ENCODE data around the gene C2orf68. TPM values are rescaled to one million over a fixed set of nuclear protein-coding genes. Genes with fewer than 3 reads are reported as not detected.

The C2orf68 gene
- total and polyA plus RNA-seq, 2 of the 13 experiments (the other 11 are each of a cell fraction or from before 2014, with no cell fraction given) = 47.1 to 77.4 TPM

DNA sequence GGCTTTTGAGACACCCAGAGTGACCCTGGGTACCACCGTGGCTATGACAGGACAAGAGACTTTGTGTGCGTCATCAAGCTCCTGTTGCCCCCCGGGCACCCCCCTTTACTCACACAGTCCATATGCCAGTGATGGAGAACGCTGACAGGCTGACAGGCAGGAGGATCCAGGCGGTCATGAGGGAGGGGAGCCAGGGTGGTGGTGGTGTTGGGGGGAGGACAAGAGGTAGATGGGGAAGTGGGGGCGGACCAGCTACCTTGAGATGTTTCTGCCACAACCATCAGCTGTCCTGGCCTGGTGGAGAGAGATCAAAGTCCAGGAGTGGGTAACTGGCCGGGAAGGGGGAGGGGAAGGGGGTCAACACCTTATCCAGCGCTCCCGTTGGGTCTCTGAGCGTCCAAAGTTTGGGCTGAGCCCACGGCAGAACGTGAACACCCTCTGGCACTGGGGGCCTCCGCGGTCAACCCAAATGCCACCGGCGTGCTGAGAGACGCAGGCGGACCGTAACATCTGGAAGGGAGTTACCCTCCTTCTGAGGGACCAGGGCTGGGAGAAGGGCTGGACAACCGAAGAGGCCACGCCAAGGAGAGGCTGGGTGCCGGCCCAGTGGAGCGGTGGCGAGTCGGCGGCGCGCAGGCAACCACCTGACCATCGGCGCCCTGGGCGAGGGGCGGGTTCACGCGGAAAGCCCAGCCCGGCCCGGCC, 9.9 kb downstream of the C2orf68 start (continued):
- TF ChIP-seq ZNF546 (CRISPR knock-in tag; conservative IDR thresholded peaks at IDR 0.05) (no peak), YEATS4 (CRISPR knock-in tag; IDR thresholded peaks at IDR 0.05; ENCODE audit: borderline replicate concordance) (0 out of 2 replicates have a peak, but pooled peaks have one; percentile 6), ZFP36 (IDR thresholded peaks at IDR 0.05; ENCODE audit: borderline replicate concordance, low read depth, low read length, partially characterized antibody) (no peak), NFATC3 (CRISPR knock-in tag; IDR thresholded peaks at IDR 0.05) (no peak), ONECUT2 (CRISPR knock-in tag; IDR thresholded peaks at IDR 0.05) (no peak), ZBTB20 (CRISPR knock-in tag; IDR thresholded peaks at IDR 0.05; ENCODE audit: borderline replicate concordance, low read depth) (peak; percentile 11; the same call in 1 of the 2 replicates), UBTF (CRISPR knock-in tag; IDR thresholded peaks at IDR 0.05) (peak; percentile 6; the same call in 1 of the 2 replicates), SP5 (CRISPR knock-in tag; IDR thresholded peaks at IDR 0.05; ENCODE audit: borderline replicate concordance, low read depth) (no peak), DNMT3B (CRISPR knock-in tag; conservative IDR thresholded peaks at IDR 0.05) (no peak), MAFF (IDR thresholded peaks at IDR 0.05; ENCODE audit: low read depth, low read length) (no peak), CENPBD1 (CRISPR knock-in tag; IDR thresholded peaks at IDR 0.05; ENCODE audit: borderline replicate concordance, low read depth) (no peak), ARHGAP35 (CRISPR knock-in tag; IDR thresholded peaks at IDR 0.05; ENCODE audit: borderline replicate concordance) (peak; percentile 4; the same call in 1 of the 2 replicates), JARID2 (CRISPR knock-in tag; IDR thresholded peaks at IDR 0.05; ENCODE audit: insufficient replicate concordance) (no peak), SETDB1 (CRISPR knock-in tag; IDR thresholded peaks at IDR 0.05; ENCODE audit: borderline replicate concordance) (no peak), TAF15 (IDR thresholded peaks at IDR 0.05; ENCODE audit: low read depth, low read length, poor library complexity, severe bottlenecking) (peak; percentile 39), CREM (IDR thresholded peaks at IDR 0.05) (peak; percentile 34; the same call in 1 of the 2 replicates), CREM (CRISPR knock-in tag; IDR thresholded peaks at IDR 0.05) (no peak), ZNF557 (CRISPR knock-in tag; IDR thresholded peaks at IDR 0.05) (no peak), ZBTB37 (CRISPR knock-in tag; IDR thresholded peaks at IDR 0.05) (no peak), ARNT2 (CRISPR knock-in tag; IDR thresholded peaks at IDR 0.05; ENCODE audit: low read depth) (no peak), RELA (CRISPR knock-in tag; IDR thresholded peaks at IDR 0.05) (no peak)
- TF ChIP-seq, protein P1, sequence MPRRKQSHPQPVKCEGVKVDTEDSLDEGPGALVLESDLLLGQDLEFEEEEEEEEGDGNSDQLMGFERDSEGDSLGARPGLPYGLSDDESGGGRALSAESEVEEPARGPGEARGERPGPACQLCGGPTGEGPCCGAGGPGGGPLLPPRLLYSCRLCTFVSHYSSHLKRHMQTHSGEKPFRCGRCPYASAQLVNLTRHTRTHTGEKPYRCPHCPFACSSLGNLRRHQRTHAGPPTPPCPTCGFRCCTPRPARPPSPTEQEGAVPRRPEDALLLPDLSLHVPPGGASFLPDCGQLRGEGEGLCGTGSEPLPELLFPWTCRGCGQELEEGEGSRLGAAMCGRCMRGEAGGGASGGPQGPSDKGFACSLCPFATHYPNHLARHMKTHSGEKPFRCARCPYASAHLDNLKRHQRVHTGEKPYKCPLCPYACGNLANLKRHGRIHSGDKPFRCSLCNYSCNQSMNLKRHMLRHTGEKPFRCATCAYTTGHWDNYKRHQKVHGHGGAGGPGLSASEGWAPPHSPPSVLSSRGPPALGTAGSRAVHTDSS (CRISPR knock-in tag; conservative IDR thresholded peaks at IDR 0.05) = no peak
- TF ChIP-seq, protein P2, sequence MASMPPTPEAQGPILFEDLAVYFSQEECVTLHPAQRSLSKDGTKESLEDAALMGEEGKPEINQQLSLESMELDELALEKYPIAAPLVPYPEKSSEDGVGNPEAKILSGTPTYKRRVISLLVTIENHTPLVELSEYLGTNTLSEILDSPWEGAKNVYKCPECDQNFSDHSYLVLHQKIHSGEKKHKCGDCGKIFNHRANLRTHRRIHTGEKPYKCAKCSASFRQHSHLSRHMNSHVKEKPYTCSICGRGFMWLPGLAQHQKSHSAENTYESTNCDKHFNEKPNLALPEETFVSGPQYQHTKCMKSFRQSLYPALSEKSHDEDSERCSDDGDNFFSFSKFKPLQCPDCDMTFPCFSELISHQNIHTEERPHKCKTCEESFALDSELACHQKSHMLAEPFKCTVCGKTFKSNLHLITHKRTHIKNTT (CRISPR knock-in tag; IDR thresholded peaks at IDR 0.05) = no peak
